ENCODE data around the gene PDZD4. TPM values are rescaled to one million over a fixed set of nuclear protein-coding genes. Genes with fewer than 3 reads are reported as not detected.

PDZD4 gene
- total and polyA plus RNA-seq, 10 donors: 3.7 to 21.8 (median 10.6) TPM

DNA sequence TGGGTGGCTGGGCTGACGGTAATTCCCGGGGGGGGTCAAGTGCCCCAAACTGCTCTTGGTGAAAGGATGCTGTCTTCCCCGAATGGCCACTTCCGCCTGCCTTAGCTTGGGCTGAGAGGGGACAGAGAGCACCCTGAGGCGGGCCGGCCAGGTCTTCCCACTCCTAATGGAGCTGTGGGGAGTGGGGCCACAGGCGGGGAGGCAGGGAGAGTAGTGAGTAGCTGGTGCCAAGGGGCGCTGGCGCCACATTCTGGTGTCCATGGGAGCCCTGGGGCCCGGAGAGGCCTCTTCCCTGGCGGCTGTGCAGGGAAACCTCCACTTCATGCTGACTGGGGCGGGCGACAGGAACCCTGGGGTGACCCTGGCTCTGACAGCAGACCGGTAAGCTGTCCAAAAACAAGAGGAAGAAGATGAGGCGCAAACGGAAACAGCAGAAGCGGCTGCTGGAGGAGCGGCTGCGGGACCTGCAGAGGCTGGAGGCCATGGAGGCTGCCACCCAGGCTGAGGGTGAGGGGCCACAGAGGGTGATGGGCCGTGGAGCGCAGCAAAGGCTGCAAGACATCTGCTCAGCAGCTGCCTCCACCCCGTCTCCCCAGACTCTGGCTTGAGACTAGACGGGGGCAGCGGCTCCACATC, 46.8 kb downstream of the PDZD4 start:
- H3K36me3 ChIP-seq: peaks cover 0 to 54% (median 29%) of the 10 kb centered on the region in 6 donors
- 51 to 73% (median 72%) methylated on average over 5 to 24 of the region's 24 CpGs for WGBS, 5 donors
- no peak overlapping the region for H3K27ac ChIP-seq
- no peak overlapping the region for H3K4me3 ChIP-seq
- H3K4me1 ChIP-seq: peaks cover 0 to 29% (median 10%) of the 10 kb centered on the region in 6 donors
- intact Hi-C loops (cut with DNase I; ENCODE audit: low total_unique reads): no loop called here
- peak in 2 of 3 donors; percentile 50 to 61 for TF ChIP-seq POLR2AphosphoS5 (IDR thresholded peaks at IDR 0.05)
- TF ChIP-seq, protein P1, sequence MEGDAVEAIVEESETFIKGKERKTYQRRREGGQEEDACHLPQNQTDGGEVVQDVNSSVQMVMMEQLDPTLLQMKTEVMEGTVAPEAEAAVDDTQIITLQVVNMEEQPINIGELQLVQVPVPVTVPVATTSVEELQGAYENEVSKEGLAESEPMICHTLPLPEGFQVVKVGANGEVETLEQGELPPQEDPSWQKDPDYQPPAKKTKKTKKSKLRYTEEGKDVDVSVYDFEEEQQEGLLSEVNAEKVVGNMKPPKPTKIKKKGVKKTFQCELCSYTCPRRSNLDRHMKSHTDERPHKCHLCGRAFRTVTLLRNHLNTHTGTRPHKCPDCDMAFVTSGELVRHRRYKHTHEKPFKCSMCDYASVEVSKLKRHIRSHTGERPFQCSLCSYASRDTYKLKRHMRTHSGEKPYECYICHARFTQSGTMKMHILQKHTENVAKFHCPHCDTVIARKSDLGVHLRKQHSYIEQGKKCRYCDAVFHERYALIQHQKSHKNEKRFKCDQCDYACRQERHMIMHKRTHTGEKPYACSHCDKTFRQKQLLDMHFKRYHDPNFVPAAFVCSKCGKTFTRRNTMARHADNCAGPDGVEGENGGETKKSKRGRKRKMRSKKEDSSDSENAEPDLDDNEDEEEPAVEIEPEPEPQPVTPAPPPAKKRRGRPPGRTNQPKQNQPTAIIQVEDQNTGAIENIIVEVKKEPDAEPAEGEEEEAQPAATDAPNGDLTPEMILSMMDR (IDR thresholded peaks at IDR 0.05 in 8 of 11, conservative IDR thresholded peaks at IDR 0.05 in 3 of 11): no peak
- no peaks in the 10 kb centered on the region for H3K9me3 ChIP-seq
- no peak for DNase-seq
- H3K27me3 ChIP-seq (replicated peaks in 1 of 7): peaks cover 0 to 31% (median 8%) of the 10 kb centered on the region in 7 donors

DNA sequence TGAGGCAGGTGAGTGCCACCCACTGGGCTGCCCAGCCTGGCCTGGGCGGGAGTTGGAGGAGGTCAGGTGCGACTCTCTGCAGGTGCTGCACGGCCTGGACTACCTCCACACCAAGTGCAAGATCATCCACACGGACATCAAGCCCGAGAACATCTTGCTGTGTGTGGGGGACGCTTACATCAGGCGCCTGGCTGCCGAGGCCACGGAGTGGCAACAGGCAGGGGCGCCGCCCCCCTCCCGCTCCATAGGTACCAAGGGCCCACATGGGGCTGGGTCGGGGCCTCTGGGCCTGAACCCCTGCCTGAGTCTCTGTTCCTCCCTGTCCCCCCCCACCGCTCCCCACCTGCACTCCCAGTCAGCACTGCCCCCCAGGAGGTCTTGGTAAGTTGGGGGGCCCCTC, 47.5 kb downstream of the PDZD4 start:
- Histone ChIP-seq H3K4me3 (no peak overlapping the region), H3K36me3 (peaks cover 0 to 48% (median 24%) of the 10 kb centered on the region in 6 donors), H3K27me3 (replicated peaks in 1 of 7) (peaks cover 0 to 37% (median 8%) of the 10 kb centered on the region in 7 donors), H3K4me1 (peaks cover 0 to 29% (median 10%) of the 10 kb centered on the region in 6 donors), H3K9me3 (no peaks in the 10 kb centered on the region), H3K27ac (no peak overlapping the region)
- TF ChIP-seq, protein P1 (IDR thresholded peaks at IDR 0.05 in 8 of 11, conservative IDR thresholded peaks at IDR 0.05 in 3 of 11): no peak
- TF ChIP-seq POLR2A (IDR thresholded peaks at IDR 0.05) (no peak), POLR2AphosphoS5 (IDR thresholded peaks at IDR 0.05) (no peak)
- intact Hi-C loops (cut with DNase I; ENCODE audit: low total_unique reads): no loop called here
- 90 to 92% (median 91%) methylated on average over 11 to 14 of the region's 14 CpGs; no CpG with 5 or more reads in 1 of the 5 donors for WGBS, 5 donors
- no peak for DNase-seq

DNA sequence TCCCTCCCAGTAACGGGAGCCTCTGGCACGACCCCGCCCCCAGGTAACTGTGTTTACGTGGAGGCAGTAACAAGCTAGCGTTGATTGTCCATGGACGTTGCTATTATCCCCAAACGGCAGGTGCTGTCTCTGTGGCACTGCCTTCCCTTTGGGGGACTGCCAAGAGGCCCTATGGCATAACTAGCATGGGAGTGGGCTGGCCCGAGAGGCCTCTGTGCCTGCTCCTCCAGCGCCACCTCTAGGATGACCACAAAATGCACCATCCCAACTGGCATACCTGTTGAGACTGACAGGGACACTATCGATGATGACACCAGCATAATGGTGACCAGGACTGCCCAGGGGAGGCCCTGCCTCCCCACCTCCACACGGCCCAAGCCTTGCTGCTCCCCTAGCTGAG, 48.0 kb downstream of the PDZD4 start:
- Histone ChIP-seq H3K9me3 (no peaks in the 10 kb centered on the region), H3K36me3 (peaks cover 0 to 42% (median 20%) of the 10 kb centered on the region in 6 donors), H3K4me3 (no peak overlapping the region), H3K27me3 (replicated peaks in 1 of 7) (peaks cover 0 to 43% (median 8%) of the 10 kb centered on the region in 7 donors), H3K27ac (no peak overlapping the region), H3K4me1 (peaks cover 0 to 29% (median 10%) of the 10 kb centered on the region in 6 donors)
- intact Hi-C loops (cut with DNase I; ENCODE audit: low total_unique reads): no loop called here
- WGBS, 5 donors: 63 to 82% (median 73%) methylated on average over 8 to 11 of the region's 11 CpGs; no CpG with 5 or more reads in 1 of the 5 donors
- no peak for DNase-seq
- TF ChIP-seq, protein P1 (IDR thresholded peaks at IDR 0.05 in 8 of 11, conservative IDR thresholded peaks at IDR 0.05 in 3 of 11): no peak
- no peak for TF ChIP-seq POLR2AphosphoS5 (IDR thresholded peaks at IDR 0.05)
- no peak for TF ChIP-seq POLR2A (IDR thresholded peaks at IDR 0.05)

DNA sequence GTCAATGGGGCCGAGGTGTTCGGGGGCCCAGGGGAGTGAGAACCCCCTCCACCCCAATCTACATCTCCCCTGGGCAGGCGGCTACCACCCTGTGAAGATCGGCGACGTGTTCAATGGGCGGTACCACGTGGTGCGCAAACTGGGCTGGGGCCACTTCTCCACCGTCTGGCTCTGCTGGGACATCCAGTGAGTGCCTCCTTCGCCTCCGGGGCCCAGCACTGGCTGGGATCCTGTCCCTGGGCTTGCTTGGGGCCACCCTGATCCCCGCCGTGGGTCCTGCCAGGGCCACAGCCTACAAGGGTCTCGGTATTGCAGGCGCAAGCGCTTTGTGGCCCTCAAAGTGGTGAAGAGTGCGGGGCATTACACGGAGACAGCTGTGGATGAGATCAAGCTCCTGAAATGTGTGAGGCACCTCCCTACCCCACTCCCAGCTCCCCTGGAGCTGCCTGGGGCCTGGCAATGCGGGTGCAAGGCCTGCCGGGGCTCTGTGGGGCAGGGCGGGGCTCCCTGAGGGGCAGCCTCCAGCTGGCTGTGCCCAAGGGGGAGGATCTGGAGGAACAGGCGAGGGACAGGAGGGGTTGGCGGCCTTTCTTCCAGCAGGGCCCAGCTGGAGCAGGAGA, 48.8 kb downstream of the PDZD4 start:
- Histone ChIP-seq H3K27ac (no peak overlapping the region), H3K4me3 (no peak overlapping the region), H3K27me3 (replicated peaks in 1 of 7) (peaks cover 0 to 46% (median 8%) of the 10 kb centered on the region in 7 donors), H3K36me3 (peaks cover 0 to 34% (median 12%) of the 10 kb centered on the region in 6 donors), H3K9me3 (no peaks in the 10 kb centered on the region), H3K4me1 (peaks cover 0 to 29% (median 10%) of the 10 kb centered on the region in 6 donors)
- intact Hi-C loops (cut with DNase I; ENCODE audit: low total_unique reads): no loop called here
- 71 to 94% (median 82%) methylated on average over 6 to 24 of the region's 24 CpGs for WGBS, 5 donors
- TF ChIP-seq POLR2A (IDR thresholded peaks at IDR 0.05): no peak
- TF ChIP-seq POLR2AphosphoS5 (IDR thresholded peaks at IDR 0.05): peak in 1 of 3 donors; percentile 31
- DNase-seq: no peak

Measured in spleen (tissue), 11 donors.